Activated CD4-positive, alpha-beta T cell treated with anti-CD3 and anti-CD28 coated beads, Interleukin-2, Interleukin-4, amounts not matched to agents 100 ng/mL and 50 ng/mL, durations not matched to agents 16 hours and 8 hours (primary cell): ENCODE data around the gene VSTM1.

Experiments
- DNase-seq: peaks from one replicate; pipeline ENCODE4 v3.0.0-alpha.2; 2020; ENCODE audit warnings: low spot score

The VSTM1 gene

DNA sequence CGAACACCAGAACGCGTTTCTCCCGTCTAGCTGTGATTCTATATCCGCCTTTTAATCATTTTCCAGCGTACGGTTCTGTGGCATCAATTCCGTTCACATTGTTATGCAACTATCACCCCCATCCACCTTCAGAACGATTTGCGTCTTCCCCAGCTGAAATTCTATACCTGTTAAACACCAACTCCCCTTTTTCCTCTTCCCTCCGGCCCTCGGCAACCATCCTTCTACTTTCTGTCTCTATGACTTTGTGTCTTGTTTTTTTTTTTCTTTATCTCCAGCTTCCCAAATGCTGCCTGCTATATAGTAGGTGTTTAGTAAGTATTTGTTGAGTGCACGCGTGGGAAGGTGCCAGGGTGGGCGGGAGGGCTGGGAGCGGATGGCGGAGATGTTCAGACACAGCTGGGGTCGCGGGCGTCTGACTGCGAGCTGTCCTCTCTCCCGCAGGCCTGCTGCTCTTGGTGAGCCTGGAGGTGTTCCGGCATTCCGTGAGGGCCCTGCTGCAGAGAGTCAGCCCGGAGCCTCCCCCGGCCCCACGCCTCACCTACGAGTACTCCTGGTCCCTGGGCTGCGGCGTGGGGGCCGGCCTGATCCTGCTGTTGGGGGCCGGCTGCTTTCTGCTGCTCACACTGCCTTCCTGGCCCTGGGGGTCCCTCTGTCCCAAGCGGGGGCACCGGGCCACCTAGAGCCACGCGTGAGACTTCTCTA is 52.0 kb downstream of the VSTM1 start:
- DNase-seq, result no peak

GRCh38 chr19:54010474-54010873 is 53.2 kb downstream of the VSTM1 start:
- no peak for DNase-seq

- DNase-seq, result no peak
These were observed 54.3 kb downstream of the VSTM1 start for GRCh38 chr19:54009440-54009839.

- no peak for DNase-seq
These were observed 61.0 kb downstream of the VSTM1 start for GRCh38 chr19:54002495-54003315.

- DNase-seq, result no peak
These were observed 62.2 kb downstream of the VSTM1 start for GRCh38 chr19:54001496-54001895.

- no peak for DNase-seq
These were observed 64.0 kb downstream of the VSTM1 start for GRCh38 chr19:53999694-54000093.

DNA sequence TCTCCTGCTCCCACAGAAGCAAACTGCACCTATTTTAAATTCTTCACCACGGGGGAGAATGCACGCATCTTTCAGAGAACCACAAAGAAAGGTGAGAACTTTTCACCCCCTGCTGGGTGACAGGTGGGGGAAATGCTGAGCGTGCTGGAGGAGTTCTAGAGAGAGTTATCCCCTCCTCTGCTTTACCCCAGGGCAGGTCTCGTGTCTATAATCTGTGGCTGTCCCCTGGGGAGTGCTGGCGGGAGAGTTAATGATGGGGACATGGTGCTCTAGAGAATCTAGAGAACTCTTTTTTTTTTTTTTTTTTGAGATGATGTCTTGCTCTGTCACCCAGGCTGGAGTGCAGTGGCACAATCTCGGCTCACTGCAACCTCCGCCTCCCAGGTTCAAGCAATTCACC is 65.5 kb downstream of the VSTM1 start:
- no peak for DNase-seq

- no peak for DNase-seq
These were observed 68.9 kb downstream of the VSTM1 start for GRCh38 chr19:53994811-53995210.

- DNase-seq, result no peak
These were observed 70.2 kb downstream of the VSTM1 start for GRCh38 chr19:53993448-53993847.

- DNase-seq, result no peak
These were observed 70.9 kb downstream of the VSTM1 start for GRCh38 chr19:53992815-53993214.

DNA sequence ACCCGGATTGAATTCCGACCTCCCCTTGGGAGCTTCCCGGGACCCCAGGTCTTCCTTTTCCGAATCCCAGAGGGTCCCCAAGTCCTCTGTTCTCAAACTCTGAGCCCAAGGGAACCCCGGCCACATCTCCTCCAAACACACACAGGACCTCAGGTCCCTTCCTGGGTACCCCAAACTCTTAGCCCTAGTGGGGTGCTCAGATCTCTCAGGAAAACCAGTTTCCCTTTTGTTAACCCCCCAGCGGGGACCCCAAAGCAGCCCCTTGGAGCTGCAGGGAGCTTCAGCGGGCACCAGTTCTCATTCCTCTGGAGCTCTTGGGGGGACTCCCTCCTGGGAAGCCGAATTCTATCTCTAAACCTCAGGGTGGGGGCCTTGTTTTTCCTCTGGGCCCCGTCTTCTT is 71.5 kb downstream of the VSTM1 start:
- no peak for DNase-seq

DNA sequence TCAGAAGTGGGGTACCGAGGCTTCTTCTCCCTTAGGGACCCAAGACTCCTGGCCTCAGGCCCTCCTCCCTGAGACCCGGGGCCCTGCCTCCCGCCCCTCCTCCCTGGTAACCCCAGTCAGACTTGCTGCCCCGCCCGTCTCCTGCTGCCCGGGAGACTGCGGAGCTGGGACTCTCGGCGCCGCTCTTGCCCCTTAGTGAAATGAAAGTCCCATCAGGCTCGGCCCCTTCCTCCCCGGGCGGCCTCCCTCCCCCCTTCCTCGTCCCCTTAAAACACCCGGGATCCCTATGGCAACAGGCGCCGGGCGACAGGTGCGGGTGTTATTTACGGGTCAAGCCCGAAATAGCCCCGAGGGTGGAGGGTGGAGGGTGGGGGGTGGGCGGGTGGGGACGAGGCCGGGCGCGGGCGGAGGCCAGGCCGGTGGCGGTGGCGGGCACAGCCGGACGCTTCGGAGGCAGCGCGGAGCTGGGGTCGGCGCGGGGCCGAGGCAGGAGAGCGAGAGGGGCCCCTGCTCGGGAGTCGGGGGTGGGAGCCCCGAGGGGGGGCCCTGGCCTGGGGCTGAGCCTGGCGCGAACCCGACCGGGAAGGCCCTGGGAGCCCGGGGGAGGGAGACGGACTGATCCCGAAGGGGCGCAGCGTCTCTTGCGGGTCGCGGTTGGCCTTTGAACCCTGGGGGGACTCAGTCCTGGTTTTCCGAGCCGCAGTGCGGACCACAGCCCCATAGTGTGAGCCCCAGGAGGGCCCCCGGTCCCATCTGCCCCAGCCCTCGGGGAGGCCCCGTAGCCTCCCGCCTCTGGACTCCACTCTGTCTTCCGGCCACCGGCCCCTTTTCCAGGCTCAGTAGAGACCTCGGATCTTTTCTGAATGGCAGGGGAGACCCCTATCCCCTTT is 72.2 kb downstream of the VSTM1 start, which contains the start of gene CACNG6:
TSS of gene CACNG6 (plus strand) at position 414 of the 890 bp plus-strand sequence. CDS start 1,241 bp downstream, outside the sequence.
- DNase-seq, result no peak
